ENCODE data around the gene ERMARD.
A peak's percentile ranks its signal among the peaks of the same experiment; 100 is the strongest.

ERMARD gene

DNA sequence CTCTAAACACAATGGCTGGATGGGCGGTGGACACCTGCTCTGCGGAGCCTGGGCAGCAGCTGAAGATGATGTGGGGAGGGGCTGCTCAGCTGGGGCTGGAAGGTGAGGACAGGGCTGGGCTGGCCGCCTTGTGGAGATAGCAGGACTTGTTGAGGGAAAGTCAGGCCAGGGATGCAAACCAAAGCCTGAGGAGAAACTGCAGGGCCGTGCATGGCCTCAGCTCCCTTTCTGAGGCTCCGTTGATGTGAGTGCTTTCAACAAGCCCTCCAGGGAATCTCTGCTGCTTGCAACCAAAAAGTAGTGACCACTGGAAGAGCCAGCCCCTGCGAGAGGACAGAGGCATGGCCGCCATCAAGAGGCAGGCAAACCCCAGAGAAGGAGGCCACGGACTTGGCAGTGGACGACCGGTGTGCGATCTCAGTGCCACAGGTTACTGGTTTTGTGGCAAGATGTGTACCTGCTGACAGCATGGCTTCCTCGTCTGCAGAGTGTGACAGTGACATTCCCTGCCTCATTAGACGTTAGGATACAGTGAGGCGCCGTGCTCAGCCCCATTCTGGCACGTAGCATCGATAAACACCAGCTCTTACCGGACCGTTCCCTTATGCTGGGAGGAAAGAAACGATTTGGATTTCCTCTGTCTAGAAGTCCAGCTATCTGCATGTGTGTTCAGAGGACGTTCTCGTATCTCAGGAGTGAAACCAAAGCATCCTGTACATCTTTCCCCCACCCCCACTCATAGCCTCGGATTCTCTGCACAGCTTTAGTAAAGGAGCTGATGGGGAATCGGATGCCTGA lies 37.9 kb downstream of the ERMARD start:
- Histone ChIP-seq H3K4me2 (ENCODE audit: low read length) (peak overlapping the region; percentile 96), H3K4me1 (ENCODE audit: low read length) (peaks cover 4% of the 10 kb centered on the region; the same call in 1 of the 2 replicates), H4K20me1 (ENCODE audit: insufficient read depth, low read length) (no peaks in the 10 kb centered on the region), H2AFZ (ENCODE audit: low read depth, low read length) (peak overlapping the region; percentile 78; the same call in 1 of the 2 replicates), H3K79me2 (ENCODE audit: low read length) (no peaks in the 10 kb centered on the region), H3K9me3 (ENCODE audit: insufficient read depth, low read length) (no peaks in the 10 kb centered on the region), H3K9ac (ENCODE audit: low read length) (peak overlapping the region; percentile 46; the same call in 1 of the 2 replicates), H3K27me3 (ENCODE audit: low read depth, low read length) (no peaks in the 10 kb centered on the region), H3K4me3 (ENCODE audit: low read length) (peak overlapping the region; percentile 82), H3K36me3 (replicated peaks; ENCODE audit: low read depth, low read length) (no peaks in the 10 kb centered on the region), H3K27ac (ENCODE audit: low read length) (no peak overlapping the region)
- TF ChIP-seq EZH2phosphoT487 (IDR thresholded peaks at IDR 0.05; ENCODE audit: low read depth): no peak
- TF ChIP-seq, protein P1, sequence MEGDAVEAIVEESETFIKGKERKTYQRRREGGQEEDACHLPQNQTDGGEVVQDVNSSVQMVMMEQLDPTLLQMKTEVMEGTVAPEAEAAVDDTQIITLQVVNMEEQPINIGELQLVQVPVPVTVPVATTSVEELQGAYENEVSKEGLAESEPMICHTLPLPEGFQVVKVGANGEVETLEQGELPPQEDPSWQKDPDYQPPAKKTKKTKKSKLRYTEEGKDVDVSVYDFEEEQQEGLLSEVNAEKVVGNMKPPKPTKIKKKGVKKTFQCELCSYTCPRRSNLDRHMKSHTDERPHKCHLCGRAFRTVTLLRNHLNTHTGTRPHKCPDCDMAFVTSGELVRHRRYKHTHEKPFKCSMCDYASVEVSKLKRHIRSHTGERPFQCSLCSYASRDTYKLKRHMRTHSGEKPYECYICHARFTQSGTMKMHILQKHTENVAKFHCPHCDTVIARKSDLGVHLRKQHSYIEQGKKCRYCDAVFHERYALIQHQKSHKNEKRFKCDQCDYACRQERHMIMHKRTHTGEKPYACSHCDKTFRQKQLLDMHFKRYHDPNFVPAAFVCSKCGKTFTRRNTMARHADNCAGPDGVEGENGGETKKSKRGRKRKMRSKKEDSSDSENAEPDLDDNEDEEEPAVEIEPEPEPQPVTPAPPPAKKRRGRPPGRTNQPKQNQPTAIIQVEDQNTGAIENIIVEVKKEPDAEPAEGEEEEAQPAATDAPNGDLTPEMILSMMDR (IDR thresholded peaks at IDR 0.05; ENCODE audit: low read depth, low read length): no peak

DNA sequence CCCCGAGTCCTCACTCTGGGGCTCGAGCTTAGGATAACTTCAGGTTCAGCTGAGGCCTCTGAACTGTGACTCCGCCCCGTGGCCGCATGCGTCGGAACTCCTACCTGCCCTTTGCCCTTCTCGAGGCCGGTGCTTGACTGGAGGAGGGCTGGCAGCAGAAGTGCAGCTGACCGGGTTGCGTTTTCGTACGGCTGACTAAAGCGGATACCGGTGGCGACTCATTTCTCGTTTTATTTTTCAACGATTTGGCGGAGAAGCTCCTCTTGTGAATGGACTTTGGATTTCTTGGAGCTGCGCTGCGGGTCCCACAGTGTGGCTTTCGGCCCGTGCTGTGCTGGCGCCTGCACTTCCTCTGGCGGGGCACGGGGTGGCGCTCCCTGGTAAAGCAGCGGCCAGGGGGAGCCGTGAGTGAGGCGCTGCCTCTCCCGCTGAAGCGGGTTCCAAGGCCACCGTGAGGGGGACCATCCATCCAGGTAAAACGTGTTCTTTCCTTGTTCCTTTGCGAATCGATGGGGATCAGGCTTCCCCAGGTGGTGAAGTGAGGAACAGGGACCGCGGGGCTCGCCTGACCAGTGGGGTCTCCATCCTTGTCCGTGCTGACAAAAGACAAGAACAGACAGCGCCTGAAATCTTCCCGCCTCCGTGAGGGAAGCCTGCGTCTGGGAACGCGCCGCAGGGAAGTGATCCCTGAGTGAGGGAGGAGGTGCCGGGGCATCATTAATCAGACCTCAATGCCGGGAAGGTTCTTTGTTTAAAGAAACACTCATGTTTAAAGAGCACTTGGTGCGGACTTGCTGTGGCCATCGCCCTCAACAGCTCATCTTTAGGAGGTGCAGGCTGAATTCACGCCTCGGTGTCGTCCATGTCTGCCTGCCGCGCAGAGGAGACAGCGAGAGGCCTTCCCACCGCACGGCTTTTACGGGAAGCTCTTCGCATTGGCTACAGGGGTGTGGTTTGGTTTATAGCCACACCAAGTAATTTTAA lies 38.8 kb downstream of the ERMARD start:
- peak overlapping the region; percentile 58 for H3K9ac ChIP-seq (ENCODE audit: low read length)
- peaks cover 4% of the 10 kb centered on the region; the same call in 1 of the 2 replicates for H3K4me1 ChIP-seq (ENCODE audit: low read length)
- no peaks in the 10 kb centered on the region for H4K20me1 ChIP-seq (ENCODE audit: insufficient read depth, low read length)
- no peaks in the 10 kb centered on the region for H3K36me3 ChIP-seq (replicated peaks; ENCODE audit: low read depth, low read length)
- H3K4me2 ChIP-seq (ENCODE audit: low read length): peak overlapping the region; percentile 96
- H3K27me3 ChIP-seq (ENCODE audit: low read depth, low read length): no peaks in the 10 kb centered on the region
- no peaks in the 10 kb centered on the region for H3K79me2 ChIP-seq (ENCODE audit: low read length)
- no peak overlapping the region for H3K27ac ChIP-seq (ENCODE audit: low read length)
- H2AFZ ChIP-seq (ENCODE audit: low read depth, low read length): peak overlapping the region; percentile 78; the same call in 1 of the 2 replicates
- peak overlapping the region; percentile 82 for H3K4me3 ChIP-seq (ENCODE audit: low read length)
- no peaks in the 10 kb centered on the region for H3K9me3 ChIP-seq (ENCODE audit: insufficient read depth, low read length)
- TF ChIP-seq, protein P1 (IDR thresholded peaks at IDR 0.05; ENCODE audit: low read depth, low read length): peak; percentile 77
- TF ChIP-seq EZH2phosphoT487 (IDR thresholded peaks at IDR 0.05; ENCODE audit: low read depth): no peak

- Histone ChIP-seq H3K4me2 (ENCODE audit: low read length) (no peak overlapping the region), H4K20me1 (ENCODE audit: insufficient read depth, low read length) (no peaks in the 10 kb centered on the region), H3K27me3 (ENCODE audit: low read depth, low read length) (no peaks in the 10 kb centered on the region), H3K9me3 (ENCODE audit: insufficient read depth, low read length) (no peaks in the 10 kb centered on the region), H2AFZ (ENCODE audit: low read depth, low read length) (no peak overlapping the region), H3K4me3 (ENCODE audit: low read length) (no peak overlapping the region), H3K4me1 (ENCODE audit: low read length) (peaks cover 4% of the 10 kb centered on the region; the same call in 1 of the 2 replicates), H3K36me3 (replicated peaks; ENCODE audit: low read depth, low read length) (no peaks in the 10 kb centered on the region), H3K9ac (ENCODE audit: low read length) (no peak overlapping the region), H3K79me2 (ENCODE audit: low read length) (no peaks in the 10 kb centered on the region), H3K27ac (ENCODE audit: low read length) (no peak overlapping the region)
- no peak for TF ChIP-seq EZH2phosphoT487 (IDR thresholded peaks at IDR 0.05; ENCODE audit: low read depth)
- TF ChIP-seq, protein P1 (IDR thresholded peaks at IDR 0.05; ENCODE audit: low read depth, low read length): no peak
Observed at GRCh38 chr6:169791721-169792131, 40.3 kb downstream of the ERMARD start.

Data from OCI-LY3 (cell line).